Neural cell (in vitro differentiated cells): ENCODE data around the gene AZGP1. TPM values are rescaled to one million over a fixed set of nuclear protein-coding genes. Genes with fewer than 3 reads are reported as not detected.
A peak's percentile ranks its signal among the peaks of the same experiment; 100 is the strongest.

Experiments used
- H2AFZ ChIP-seq: fragments of 200-600, 300-800 bp; sonication (generic), shearing (Covaris generic); 2 replicates; pipeline ENCODE4 v1.6.0; 2014; ENCODE audit warnings: low read depth, mild to moderate bottlenecking, antibody characterized with exemption, low read length, moderate library complexity
- H3F3A ChIP-seq: fragments of 200-600 bp; shearing (Covaris generic); 2 replicates; pipeline ENCODE4 v1.6.1; 2016; ENCODE audit warnings: mild to moderate bottlenecking, moderate library complexity, mixed read lengths, antibody characterized with exemption, low read length; ENCODE audit not compliant: insufficient read depth, poor library complexity, severe bottlenecking
- H3K27ac ChIP-seq: fragments of 200-600, 300-800 bp; sonication (generic), shearing (Covaris generic); 2 replicates; pipeline ENCODE4 v1.5.1; 2014; ENCODE audit warnings: mild to moderate bottlenecking, low read length, moderate library complexity
- H3K27me3 ChIP-seq: fragments of 300-800, 200-600 bp; sonication (generic), shearing (Covaris generic); 2 replicates; pipeline ENCODE4 v1.6.0; 2014; ENCODE audit warnings: mild to moderate bottlenecking, low read depth, low read length, moderate library complexity; ENCODE audit not compliant: insufficient read depth
- H3K36me3 ChIP-seq: fragments of 300-800, 200-600 bp; sonication (generic), shearing (Covaris generic); 2 replicates; pipeline ENCODE4 v1.5.1; 2014; ENCODE audit warnings: mild to moderate bottlenecking, antibody characterized with exemption, low read length, moderate library complexity; ENCODE audit not compliant: insufficient read depth
- H3K4me2 ChIP-seq: fragments of 300-800, 200-600 bp; sonication (generic), shearing (Covaris generic); 2 replicates; pipeline ENCODE4 v1.6.0; 2014; ENCODE audit warnings: mild to moderate bottlenecking, low read length
- H3K4me3 ChIP-seq: fragments of 300-800, 200-600 bp; sonication (generic), shearing (Covaris generic); 2 replicates; pipeline ENCODE4 v1.5.1; 2014; ENCODE audit warnings: mild to moderate bottlenecking, low read length, moderate library complexity
- H3K79me2 ChIP-seq: fragments of 200-600 bp; shearing (Covaris generic); replicated peaks from 2 replicates; pipeline ENCODE4 v1.6.0; 2014; ENCODE audit warnings: mild to moderate bottlenecking, low read length, moderate library complexity; ENCODE audit not compliant: insufficient read depth
- H3K9ac ChIP-seq: fragments of 300-800, 200-600 bp; sonication (generic), shearing (Covaris generic); 2 replicates; pipeline ENCODE4 v1.6.1; 2016; ENCODE audit warnings: mild to moderate bottlenecking, low read length, mixed read lengths
- H3K9me2 ChIP-seq: fragments of 200-600 bp; shearing (Covaris generic); 2 replicates; pipeline ENCODE4 v1.6.1; 2016; ENCODE audit warnings: mild to moderate bottlenecking, low read length, mixed read lengths; ENCODE audit not compliant: insufficient read depth
- H3K9me3 ChIP-seq: fragments of 200-600, 300-800 bp; sonication (generic), shearing (Covaris generic); 2 replicates; pipeline ENCODE4 v1.6.1; 2016; ENCODE audit warnings: mild to moderate bottlenecking, mixed run types, low read length, moderate library complexity, mixed read lengths
- H4K20me1 ChIP-seq: fragments of 200-600 bp; shearing (Covaris generic); 2 replicates; pipeline ENCODE4 v1.6.1; 2016; ENCODE audit warnings: mild to moderate bottlenecking, mixed run types; ENCODE audit not compliant: insufficient read depth
- EP300 ChIP-seq: fragments of 450-650 bp; conservative IDR thresholded peaks from 2 replicates; pipeline ENCODE4 v1.6.1; 2014; ENCODE audit warnings: antibody characterized with exemption, mild to moderate bottlenecking, moderate library complexity; ENCODE audit not compliant: poor library complexity, severe bottlenecking
- EZH2 ChIP-seq: fragments of 200-600, 300-800 bp; shearing (Covaris generic), sonication (generic); IDR thresholded peaks from 2 replicates; pipeline ENCODE4 v1.6.1; 2014; ENCODE audit warnings: antibody characterized with exemption, low read length, borderline replicate concordance, mild to moderate bottlenecking; ENCODE audit not compliant: insufficient read depth, poor library complexity, severe bottlenecking
- MXI1 ChIP-seq: fragments of 450-650 bp; conservative IDR thresholded peaks from 2 replicates; pipeline ENCODE4 v1.6.1; 2014; ENCODE audit warnings: antibody characterized with exemption, mild to moderate bottlenecking; ENCODE audit not compliant: poor library complexity, severe bottlenecking
- POLR2AphosphoS5 ChIP-seq: IDR thresholded peaks from 2 replicates; pipeline ENCODE4 v1.6.1; 2012
- RAD21 ChIP-seq: fragments of 450-650 bp; conservative IDR thresholded peaks from 2 replicates; pipeline ENCODE4 v1.6.1; 2014; ENCODE audit warnings: antibody characterized with exemption, mild to moderate bottlenecking, moderate library complexity
- SMC3 ChIP-seq: fragments of 450-650 bp; conservative IDR thresholded peaks from 2 replicates; pipeline ENCODE4 v1.6.1; 2014; ENCODE audit warnings: antibody characterized with exemption, mild to moderate bottlenecking, moderate library complexity; ENCODE audit not compliant: poor library complexity
- TAF1 ChIP-seq: IDR thresholded peaks from 2 replicates; pipeline ENCODE4 v1.6.1; 2012; ENCODE audit warnings: low read depth
- polyA plus RNA-seq: library from polyadenylated mRNA; depleted of rRNA; stranded (reverse); fragments of >200 nt; gene quantifications from 2 replicates; pipeline ENCODE4 v1.2.3, GENCODE V29; 2014
- TF ChIP-seq, protein P1 (sequence below): fragments of 450-650 bp; IDR thresholded peaks from 2 replicates; pipeline ENCODE4 v1.5.1; 2014; ENCODE audit warnings: antibody characterized with exemption, mild to moderate bottlenecking, moderate library complexity; ENCODE audit not compliant: poor library complexity, severe bottlenecking
- TF ChIP-seq, protein P2 (sequence below): IDR thresholded peaks from 2 replicates; pipeline ENCODE4 v1.6.1; 2012; ENCODE audit warnings: borderline replicate concordance

Gene AZGP1
- polyA plus RNA-seq, 1 donor from 2014 or later: not detected

DNA sequence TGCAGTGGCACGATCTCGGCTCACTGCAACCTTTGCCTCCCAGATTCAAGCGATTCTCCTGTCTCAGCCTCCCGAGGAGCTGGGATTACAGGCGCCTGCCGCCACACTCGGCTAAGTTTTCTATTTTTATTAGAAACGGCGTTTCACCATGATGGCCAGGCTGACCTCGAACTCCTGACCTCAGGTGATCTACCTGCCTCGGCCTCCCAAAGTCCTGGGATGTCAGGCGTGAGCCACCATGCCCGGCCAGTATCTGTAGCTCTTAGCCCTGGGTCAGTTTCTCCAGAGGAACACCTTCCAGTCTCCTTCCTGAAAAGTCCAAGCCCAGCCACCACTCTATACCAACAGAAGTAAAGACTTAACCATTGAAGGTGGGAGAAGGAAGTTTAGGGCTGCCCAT is 24.4 kb upstream of the AZGP1 start:
- H3K4me3 ChIP-seq: no peak overlapping the region

DNA sequence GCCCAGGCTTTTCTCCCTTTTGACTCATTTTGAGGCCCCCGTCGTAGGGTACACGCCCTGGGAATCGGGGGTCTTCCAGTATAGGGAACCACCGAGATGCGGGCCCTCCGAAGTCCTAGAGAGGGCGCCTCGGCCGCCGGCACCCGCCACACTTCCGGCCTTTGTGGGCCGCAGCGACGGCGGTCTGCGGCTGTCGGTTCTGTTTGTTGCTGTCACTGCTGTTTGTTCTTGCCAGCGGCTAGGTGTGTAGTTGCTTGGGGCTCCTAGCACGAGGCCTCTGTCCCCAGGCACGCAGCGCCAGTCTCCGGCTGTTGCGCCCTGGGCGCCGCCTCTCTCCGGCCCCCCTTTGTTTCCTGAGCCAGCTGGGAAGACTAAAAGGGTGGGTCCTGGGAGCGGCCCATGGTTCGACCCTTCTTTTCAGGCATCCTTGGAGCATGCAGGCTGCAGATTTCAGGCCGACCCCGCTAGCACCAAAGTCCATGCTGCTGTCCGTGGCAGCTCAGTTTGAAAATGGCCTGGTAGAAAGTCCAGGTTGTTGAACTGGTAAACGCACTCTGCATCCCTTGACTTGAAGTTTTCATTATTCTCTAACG is 21.8 kb upstream of the AZGP1 start:
- no peaks in the 10 kb centered on the region for H3K9me2 ChIP-seq
- H3K9me3 ChIP-seq: no peaks in the 10 kb centered on the region
- H2AFZ ChIP-seq: no peak overlapping the region
- H3K79me2 ChIP-seq: no peaks in the 10 kb centered on the region
- H3K9ac ChIP-seq: no peak overlapping the region
- no peaks in the 10 kb centered on the region for H3K36me3 ChIP-seq
- no peak overlapping the region for H3K27ac ChIP-seq
- no peak for TF ChIP-seq EZH2
- TF ChIP-seq SMC3: no peak
- TF ChIP-seq POLR2AphosphoS5: no peak
- no peak for TF ChIP-seq MXI1
- H4K20me1 ChIP-seq: no peaks in the 10 kb centered on the region
- no peaks in the 10 kb centered on the region for H3F3A ChIP-seq
- peak overlapping the region; percentile 30 for H3K4me3 ChIP-seq
- no peaks in the 10 kb centered on the region for H3K27me3 ChIP-seq
- H3K4me2 ChIP-seq: no peak overlapping the region

More for the DNA sequence above, 24.4 kb upstream of the AZGP1 start:
- no peaks in the 10 kb centered on the region for H3K27me3 ChIP-seq
- H3K9me3 ChIP-seq: no peaks in the 10 kb centered on the region
- no peak overlapping the region for H3K9ac ChIP-seq
- no peaks in the 10 kb centered on the region for H3K9me2 ChIP-seq
- no peak overlapping the region for H3K4me2 ChIP-seq
- H3K79me2 ChIP-seq: no peaks in the 10 kb centered on the region
- H3K36me3 ChIP-seq: no peaks in the 10 kb centered on the region
- TF ChIP-seq, protein P1, sequence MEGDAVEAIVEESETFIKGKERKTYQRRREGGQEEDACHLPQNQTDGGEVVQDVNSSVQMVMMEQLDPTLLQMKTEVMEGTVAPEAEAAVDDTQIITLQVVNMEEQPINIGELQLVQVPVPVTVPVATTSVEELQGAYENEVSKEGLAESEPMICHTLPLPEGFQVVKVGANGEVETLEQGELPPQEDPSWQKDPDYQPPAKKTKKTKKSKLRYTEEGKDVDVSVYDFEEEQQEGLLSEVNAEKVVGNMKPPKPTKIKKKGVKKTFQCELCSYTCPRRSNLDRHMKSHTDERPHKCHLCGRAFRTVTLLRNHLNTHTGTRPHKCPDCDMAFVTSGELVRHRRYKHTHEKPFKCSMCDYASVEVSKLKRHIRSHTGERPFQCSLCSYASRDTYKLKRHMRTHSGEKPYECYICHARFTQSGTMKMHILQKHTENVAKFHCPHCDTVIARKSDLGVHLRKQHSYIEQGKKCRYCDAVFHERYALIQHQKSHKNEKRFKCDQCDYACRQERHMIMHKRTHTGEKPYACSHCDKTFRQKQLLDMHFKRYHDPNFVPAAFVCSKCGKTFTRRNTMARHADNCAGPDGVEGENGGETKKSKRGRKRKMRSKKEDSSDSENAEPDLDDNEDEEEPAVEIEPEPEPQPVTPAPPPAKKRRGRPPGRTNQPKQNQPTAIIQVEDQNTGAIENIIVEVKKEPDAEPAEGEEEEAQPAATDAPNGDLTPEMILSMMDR: no peak
- TF ChIP-seq EP300 (no peak), TAF1 (no peak), SMC3 (no peak), RAD21 (no peak), MXI1 (no peak)
- TF ChIP-seq, protein P2, sequence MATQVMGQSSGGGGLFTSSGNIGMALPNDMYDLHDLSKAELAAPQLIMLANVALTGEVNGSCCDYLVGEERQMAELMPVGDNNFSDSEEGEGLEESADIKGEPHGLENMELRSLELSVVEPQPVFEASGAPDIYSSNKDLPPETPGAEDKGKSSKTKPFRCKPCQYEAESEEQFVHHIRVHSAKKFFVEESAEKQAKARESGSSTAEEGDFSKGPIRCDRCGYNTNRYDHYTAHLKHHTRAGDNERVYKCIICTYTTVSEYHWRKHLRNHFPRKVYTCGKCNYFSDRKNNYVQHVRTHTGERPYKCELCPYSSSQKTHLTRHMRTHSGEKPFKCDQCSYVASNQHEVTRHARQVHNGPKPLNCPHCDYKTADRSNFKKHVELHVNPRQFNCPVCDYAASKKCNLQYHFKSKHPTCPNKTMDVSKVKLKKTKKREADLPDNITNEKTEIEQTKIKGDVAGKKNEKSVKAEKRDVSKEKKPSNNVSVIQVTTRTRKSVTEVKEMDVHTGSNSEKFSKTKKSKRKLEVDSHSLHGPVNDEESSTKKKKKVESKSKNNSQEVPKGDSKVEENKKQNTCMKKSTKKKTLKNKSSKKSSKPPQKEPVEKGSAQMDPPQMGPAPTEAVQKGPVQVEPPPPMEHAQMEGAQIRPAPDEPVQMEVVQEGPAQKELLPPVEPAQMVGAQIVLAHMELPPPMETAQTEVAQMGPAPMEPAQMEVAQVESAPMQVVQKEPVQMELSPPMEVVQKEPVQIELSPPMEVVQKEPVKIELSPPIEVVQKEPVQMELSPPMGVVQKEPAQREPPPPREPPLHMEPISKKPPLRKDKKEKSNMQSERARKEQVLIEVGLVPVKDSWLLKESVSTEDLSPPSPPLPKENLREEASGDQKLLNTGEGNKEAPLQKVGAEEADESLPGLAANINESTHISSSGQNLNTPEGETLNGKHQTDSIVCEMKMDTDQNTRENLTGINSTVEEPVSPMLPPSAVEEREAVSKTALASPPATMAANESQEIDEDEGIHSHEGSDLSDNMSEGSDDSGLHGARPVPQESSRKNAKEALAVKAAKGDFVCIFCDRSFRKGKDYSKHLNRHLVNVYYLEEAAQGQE: no peak
- H3K27ac ChIP-seq: no peak overlapping the region
- H4K20me1 ChIP-seq: no peaks in the 10 kb centered on the region
- H3F3A ChIP-seq: no peaks in the 10 kb centered on the region
- no peak overlapping the region for H2AFZ ChIP-seq
